Small intestine (tissue), 7 donors: ENCODE results near the gene VWA5B1. TPM values are rescaled to one million over a fixed set of nuclear protein-coding genes. Genes with fewer than 3 reads are reported as not detected.

Source experiments
- DNase-seq, 2 donors: peaks; one replicate each; pipeline versions ENCODE4 v3.0.0 to v3.0.0-alpha.2; 2013
- FAIRE-seq: peaks from 2 replicates; lab custom pipeline; 2012; peaks lifted over from hg19 to GRCh38; lab: Jason Lieb, UNC
- H3K27ac ChIP-seq, 3 donors: one replicate each; pipeline ENCODE4 v1.5.1; 2013; ENCODE audit warnings: low read length in 2 of 3, mild to moderate bottlenecking in 2 of 3, control low read depth in 1 of 3, inconsistent platforms in 1 of 3, low read depth in 1 of 3, moderate library complexity in 1 of 3
- H3K27me3 ChIP-seq, 3 donors: one replicate each; pipeline ENCODE4 v1.6.1; 2013; ENCODE audit warnings: low read length in 3 of 3, inconsistent platforms in 1 of 3; ENCODE audit not compliant: control insufficient read depth in 3 of 3, insufficient read depth in 3 of 3
- H3K36me3 ChIP-seq, 3 donors: one replicate each; pipeline ENCODE4 v1.6.1; 2013; ENCODE audit warnings: low read length in 3 of 3, inconsistent platforms in 1 of 3, low read depth in 1 of 3, mild to moderate bottlenecking in 1 of 3, moderate library complexity in 1 of 3; ENCODE audit not compliant: control insufficient read depth in 3 of 3, insufficient read depth in 2 of 3
- H3K4me1 ChIP-seq, 3 donors: one replicate each; pipeline ENCODE4 v1.6.1; 2013; ENCODE audit warnings: low read length in 2 of 3, inconsistent platforms in 1 of 3, low read depth in 1 of 3, mild to moderate bottlenecking in 1 of 3, moderate library complexity in 1 of 3; ENCODE audit not compliant: control insufficient read depth in 3 of 3, insufficient read depth in 2 of 3
- H3K4me3 ChIP-seq, 3 donors: one replicate each; pipeline ENCODE4 v1.5.1; 2013; ENCODE audit warnings: low read length in 3 of 3, control low read depth in 1 of 3, inconsistent platforms in 1 of 3, low read depth in 1 of 3, mild to moderate bottlenecking in 1 of 3, moderate library complexity in 1 of 3
- H3K9me3 ChIP-seq, 2 donors: one replicate each; pipeline ENCODE4 v1.6.1; 2013; ENCODE audit warnings: low read depth in 1 of 2, low read length in 1 of 2; ENCODE audit not compliant: control insufficient read depth in 2 of 2, insufficient read depth in 1 of 2
- WGBS, 3 donors: extraction: QIAGEN DNeasy Blood & Tissue Kit; methylation state at CpG; one replicate each; pipeline ENCODE4 v1.1.7; 2013; 5-methylcytosine and 5-hydroxymethylcytosine counted together
- polyA plus RNA-seq, 4 donors: library from polyadenylated mRNA; stranded (reverse) in 3 of 4; unstranded in 1 of 4; fragments of 200-250 nt in 3 of 4; fragments of 120-200 nt in 1 of 4; gene quantifications; one replicate each; pipeline versions ENCODE4 v1.2.1 to v1.2.3, GENCODE V29; 2013
- donor health status: healthy with polysubstance abuse.
- donor health status: control.
- donor health status: control.
- donor health status: Bipolar disorder and iron deficiency.
- donor health status: healthy.

The VWA5B1 gene
- polyA plus RNA-seq, 4 donors, result 0.01 to 1.5 TPM; not detected in 2

- DNase-seq (no peak), FAIRE-seq (no peak)
- H3K36me3 ChIP-seq, result no peaks in the 10 kb centered on the region
- no peak overlapping the region for H3K27ac ChIP-seq
- H3K4me3 ChIP-seq, result no peak overlapping the region
- no peaks in the 10 kb centered on the region for H3K4me1 ChIP-seq
- H3K9me3 ChIP-seq, result no peaks in the 10 kb centered on the region
- H3K27me3 ChIP-seq, result peaks cover 2 to 56% (median 13%) of the 10 kb centered on the region in 3 donors
- WGBS, 3 donors, result 62 to 84% (median 72%) methylated on average over 11 of the region's 11 CpGs
Observed at GRCh38 chr1:20401405-20402010, 110.8 kb downstream of the VWA5B1 start.

- Histone ChIP-seq H3K36me3 (no peaks in the 10 kb centered on the region), H3K9me3 (no peaks in the 10 kb centered on the region), H3K4me1 (no peaks in the 10 kb centered on the region), H3K27me3 (peaks cover 2 to 58% (median 13%) of the 10 kb centered on the region in 3 donors), H3K4me3 (no peak overlapping the region), H3K27ac (no peak overlapping the region)
- 35 to 48% (median 41%) methylated on average over 13 of the region's 13 CpGs for WGBS, 3 donors
- DNase-seq (no peak), FAIRE-seq (no peak)
Observed at GRCh38 chr1:20402585-20403422, 112.1 kb downstream of the VWA5B1 start.

GRCh38 chr1:20403423-20404145 lies 112.9 kb downstream of the VWA5B1 start:
- no peak overlapping the region for H3K27ac ChIP-seq
- WGBS, 3 donors, result 67 to 75% (median 67%) methylated on average over 8 of the region's 8 CpGs
- H3K27me3 ChIP-seq, result peaks cover 2 to 58% (median 13%) of the 10 kb centered on the region in 3 donors
- H3K9me3 ChIP-seq, result no peaks in the 10 kb centered on the region
- H3K36me3 ChIP-seq, result no peaks in the 10 kb centered on the region
- no peak overlapping the region for H3K4me3 ChIP-seq
- DNase-seq (no peak), FAIRE-seq (no peak)
- H3K4me1 ChIP-seq, result no peaks in the 10 kb centered on the region

GRCh38 chr1:20404466-20404865 lies 113.8 kb downstream of the VWA5B1 start:
- WGBS, 3 donors, result 37 to 56% (median 39%) methylated on average over 9 of the region's 9 CpGs
- H3K9me3 ChIP-seq, result no peaks in the 10 kb centered on the region
- FAIRE-seq (no peak), DNase-seq (no peak)
- peaks cover 1 to 58% (median 9%) of the 10 kb centered on the region in 3 donors for H3K27me3 ChIP-seq
- no peak overlapping the region for H3K4me3 ChIP-seq
- no peak overlapping the region for H3K27ac ChIP-seq
- no peaks in the 10 kb centered on the region for H3K36me3 ChIP-seq
- no peaks in the 10 kb centered on the region for H3K4me1 ChIP-seq

Other genes starting within 250 kb of the VWA5B1 start
- 1 to 10 TPM in 2 of 4 donors, not detected in 2; 1.4 to 2.9 TPM for gene PLA2G5, start 220.7 kb upstream of the VWA5B1 start, polyA plus RNA-seq
- gene PLA2G2D, start 171.3 kb upstream of the VWA5B1 start, polyA plus RNA-seq, result under 1 TPM in 2 of 4 donors, not detected in 2; 0.40 to 0.41 TPM
- gene PLA2G2F, start 151.6 kb upstream of the VWA5B1 start, polyA plus RNA-seq, result under 1 TPM in 2 of 4 donors, not detected in 2; 0.01 to 0.04 TPM
- gene UBXN10, start 104.8 kb upstream of the VWA5B1 start, polyA plus RNA-seq, result 1 to 10 TPM in 2 of 4 donors, under 1 TPM in 2; 0.22 to 1.6 (median 0.77) TPM
- under 1 TPM in 1 of 4 donors, not detected in 3; 0.01 TPM for gene PLA2G2C, start 104.4 kb upstream of the VWA5B1 start, polyA plus RNA-seq
- 100 to 1,000 TPM in 3 of 4 donors, 10 to 100 TPM in 1; 27.0 to 260 (median 123) TPM for gene CAMK2N1, start 195.3 kb downstream of the VWA5B1 start, polyA plus RNA-seq
- 10 to 100 TPM in 3 of 4 donors, 1 to 10 TPM in 1; 6.9 to 22.8 (median 16.7) TPM for gene MUL1, start 217.3 kb downstream of the VWA5B1 start, polyA plus RNA-seq